ENCODE results near the gene DPF3. TPM values are rescaled to one million over a fixed set of nuclear protein-coding genes. Genes with fewer than 3 reads are reported as not detected.

Gene DPF3
- total RNA-seq, 1 donor from 2014 or later, result 1.3 TPM

- TF ChIP-seq CTCF (conservative IDR thresholded peaks at IDR 0.05), result no peak
- H3K27ac Mint-ChIP-seq (ENCODE audit: unreplicated experiment), result no peak overlapping the region
- H3K9me3 Mint-ChIP-seq, result no peaks in the 10 kb centered on the region
- no peaks in the 10 kb centered on the region for H3K36me3 Mint-ChIP-seq (ENCODE audit: low read depth)
- no peak overlapping the region for H3K4me3 Mint-ChIP-seq
- H3K4me1 Mint-ChIP-seq, result no peaks in the 10 kb centered on the region
- no peak for DNase-seq (ENCODE audit: low read depth, low spot score)
- peaks cover 3% of the 10 kb centered on the region for H3K27me3 Mint-ChIP-seq (ENCODE audit: low read depth)
Measured at GRCh38 chr14:72583316-72584272, 310.3 kb downstream of the DPF3 start.

GRCh38 chr14:72582582-72582981 lies 311.3 kb downstream of the DPF3 start:
- no peak for TF ChIP-seq CTCF (conservative IDR thresholded peaks at IDR 0.05)
- Mint-ChIP-seq H3K27me3 (ENCODE audit: low read depth) (peaks cover 7% of the 10 kb centered on the region), H3K4me1 (no peaks in the 10 kb centered on the region), H3K4me3 (no peak overlapping the region), H3K36me3 (ENCODE audit: low read depth) (no peaks in the 10 kb centered on the region), H3K9me3 (no peaks in the 10 kb centered on the region), H3K27ac (ENCODE audit: unreplicated experiment) (no peak overlapping the region)
- no peak for DNase-seq (ENCODE audit: low read depth, low spot score)

- no peak for DNase-seq (ENCODE audit: low read depth, low spot score)
- TF ChIP-seq CTCF (conservative IDR thresholded peaks at IDR 0.05), result no peak
- Mint-ChIP-seq H3K36me3 (ENCODE audit: low read depth) (no peaks in the 10 kb centered on the region), H3K27ac (ENCODE audit: unreplicated experiment) (no peak overlapping the region), H3K4me1 (no peaks in the 10 kb centered on the region), H3K27me3 (ENCODE audit: low read depth) (peaks cover 11% of the 10 kb centered on the region), H3K4me3 (no peak overlapping the region), H3K9me3 (no peaks in the 10 kb centered on the region)
Measured at GRCh38 chr14:72578514-72578913, 315.4 kb downstream of the DPF3 start.

DNA sequence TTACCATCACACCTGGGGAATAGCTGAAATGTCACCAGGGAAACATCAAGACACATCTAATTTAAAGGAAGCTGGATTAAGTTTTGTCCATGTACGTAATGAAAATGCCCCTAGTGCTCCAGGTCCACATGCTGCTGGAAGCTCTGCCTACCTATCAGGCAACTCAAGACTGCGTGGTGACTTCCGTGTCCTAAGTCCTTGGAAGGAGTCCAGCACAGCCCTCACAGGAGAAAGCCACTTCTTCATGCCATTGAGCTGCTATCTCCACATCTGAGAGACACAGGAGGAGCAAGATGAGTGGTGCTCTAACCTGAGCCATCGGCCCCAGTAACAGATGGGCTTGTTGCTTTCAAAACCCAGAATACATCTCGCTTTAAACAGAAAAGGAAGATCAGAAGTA lies 316.4 kb downstream of the DPF3 start:
- Mint-ChIP-seq H3K27ac (ENCODE audit: unreplicated experiment) (no peak overlapping the region), H3K4me1 (no peaks in the 10 kb centered on the region), H3K27me3 (ENCODE audit: low read depth) (peaks cover 11% of the 10 kb centered on the region), H3K36me3 (ENCODE audit: low read depth) (no peaks in the 10 kb centered on the region), H3K4me3 (no peak overlapping the region), H3K9me3 (no peaks in the 10 kb centered on the region)
- DNase-seq (ENCODE audit: low read depth, low spot score), result no peak
- TF ChIP-seq CTCF (conservative IDR thresholded peaks at IDR 0.05), result no peak

GRCh38 chr14:72576258-72576657 lies 317.6 kb downstream of the DPF3 start:
- no peak for DNase-seq (ENCODE audit: low read depth, low spot score)
- TF ChIP-seq CTCF (conservative IDR thresholded peaks at IDR 0.05), result no peak
- Mint-ChIP-seq H3K4me1 (no peaks in the 10 kb centered on the region), H3K27me3 (ENCODE audit: low read depth) (peaks cover 9% of the 10 kb centered on the region), H3K9me3 (no peaks in the 10 kb centered on the region), H3K4me3 (no peak overlapping the region), H3K36me3 (ENCODE audit: low read depth) (no peaks in the 10 kb centered on the region), H3K27ac (ENCODE audit: unreplicated experiment) (no peak overlapping the region)
